Heart right ventricle (tissue), 16 donors: ENCODE data around the gene OTOP1. TPM values are rescaled to one million over a fixed set of nuclear protein-coding genes. Genes with fewer than 3 reads are reported as not detected.
"Not testable (repeated sequence)": the region's sequence is repeated elsewhere in the genome, so short reads cannot be mapped to it uniquely, and the experiment has no call there.

Experiments used
- ATAC-seq, 8 donors: fragments of 200-7000 bp; cut with Tn5 transposase; one replicate each; pipeline ENCODE4 v1.9.1; 2020; ENCODE audit warnings: mild to moderate bottlenecking in 8 of 8, moderate library complexity in 8 of 8, moderate number of reproducible peaks in 1 of 8
- DNase-seq, 2 donors: peaks; one replicate each; pipeline ENCODE4 v3.0.0-alpha.2; 2020
- H3K27ac ChIP-seq, 10 donors: fragments of 200-600 bp; sonication (generic) in 2 of 10; one replicate each; pipeline versions ENCODE4 v1.5.0 to v1.8.0; 2020 to 2022; ENCODE audit warnings: mild to moderate bottlenecking in 3 of 10
- H3K27me3 ChIP-seq, 7 donors: fragments of 200-600 bp; one replicate each; pipeline ENCODE4 v1.8.0; 2021 to 2022; ENCODE audit warnings: mild to moderate bottlenecking in 2 of 7
- H3K36me3 ChIP-seq, 9 donors: fragments of 200-600 bp; sonication (generic) in 1 of 9; one replicate each; pipeline versions ENCODE4 v1.5.0 to v1.8.0; 2020 to 2022; ENCODE audit warnings: mild to moderate bottlenecking in 2 of 9
- H3K4me1 ChIP-seq, 9 donors: fragments of 200-600 bp; sonication (generic) in 1 of 9; one replicate each; pipeline versions ENCODE4 v1.5.0 to v1.8.0; 2020 to 2022; ENCODE audit warnings: mild to moderate bottlenecking in 4 of 9
- H3K4me3 ChIP-seq, 10 donors: fragments of 200-600 bp; sonication (generic) in 2 of 10; one replicate each; pipeline versions ENCODE4 v1.5.0 to v1.8.0; 2020 to 2022; ENCODE audit warnings: mild to moderate bottlenecking in 7 of 10, moderate library complexity in 2 of 10
- H3K9me3 ChIP-seq, 11 donors: fragments of 200-600 bp in 10 of 11; sonication (generic) in 2 of 11; one replicate each; pipeline versions ENCODE4 v1.5.0 to v1.8.0; 2013 to 2022; ENCODE audit warnings: mild to moderate bottlenecking in 2 of 11, control low read depth in 1 of 11, moderate library complexity in 1 of 11
- CTCF ChIP-seq, 9 donors: fragments of 200-600 bp; sonication (generic) in 2 of 9; IDR thresholded peaks; one replicate each; pipeline versions ENCODE4 v1.5.0 to v1.8.0; 2021 to 2022; ENCODE audit warnings: antibody characterized with exemption in 9 of 9, mild to moderate bottlenecking in 5 of 9, moderate library complexity in 1 of 9
- WGBS, 2 donors: extraction: QIAGEN DNeasy Blood & Tissue Kit; methylation state at CpG; one replicate each; pipeline ENCODE4 v1.1.7; 2013; ENCODE audit warnings: inconsistent platforms in 1 of 2; 5-methylcytosine and 5-hydroxymethylcytosine counted together
- intact Hi-C, 10 donors: fragments of 100-400 bp; cut with DNase I; formaldehyde crosslinking; loops; one replicate each; pipeline versions ENCODE4 v1.11.1 to v1.14.2; 2022
- polyA plus RNA-seq, 2 donors: library from polyadenylated mRNA; stranded (reverse); fragments of 200-250 nt; gene quantifications; one replicate each; pipeline ENCODE4 v1.2.3, GENCODE V29; 2013
- total RNA-seq, 10 donors: library from RNA; stranded (reverse); fragmentation: NEBNext Ultra II Directional in 3 of 10; extraction: Animal tissue kit (Norgen Biotek cat#: 25700) in 3 of 10; gene quantifications; one replicate each; pipeline versions ENCODE4 v1.2.1 to v1.2.4, GENCODE V29; 2021 to 2023
- donor health status: Arrhythmogenic right ventricular cardiomyopathy.
- donor health status: ischemic (EF 13 %, LVEDD 7.1; RV severe dilation, severe dysfunction).
- donor health status: healthy with polysubstance abuse.
- donor health status: DM: no; HTN: yes; CAD: no.
- donor health status: DM: no; HTN: no; CAD: no.
- donor health status: ischemic (EF 25% LVEDD 6.9; RV normal size, moderate dysfunction).
- donor health status: ischemic (EF 25% LVEDD 5.7; RV mildly dilated, moderate dysfunction).
- donor health status: healthy.
- donor health status: DM: yes; HTN: yes; CAD: no.
- donor health status: Ischemic cardiomyopathy.
- donor health status: ischemic (EF 35%, LVEDD 5.7; RV mildly dilated, moderate dysfunction).
- donor health status: nonischemic (EF 11% LVEDD 7.7; RV severe dilation, severe dysfunction).
- donor health status: DM: yes; HTN: yes; CAD: no.
- donor health status: PGD.
- donor health status: ischemic (EF 29% LVEDD 5.4; RV normal size, mild dysfunction).
- donor health status: nonischemic (EF 23%, LVEDD 6.1; RV moderate dilation, normal function).

Gene OTOP1
- total and polyA plus RNA-seq, 12 donors: not detected

GRCh38 chr4:4254666-4255065 lies 27.9 kb upstream of the OTOP1 start:
- ATAC-seq (no peak), DNase-seq (no peak)
- no peak overlapping the region for H3K4me3 ChIP-seq
- H3K4me1 ChIP-seq: peaks cover 0 to 8% (median 0%) of the 10 kb centered on the region in 9 donors
- intact Hi-C loops: loop anchor here in 8 of 10 donors (2.0 to 10.0 kb wide), 7 partner anchors 33 to 180 kb away; partner anchors contain the start of genes LYAR (in 1 of the 8) and ZBTB49 (in 1 of the 8)
- WGBS, 2 donors: 71 to 77% methylated on average over 6 of the region's 6 CpGs
- no peaks in the 10 kb centered on the region for H3K9me3 ChIP-seq
- H3K27me3 ChIP-seq: peaks cover 0 to 4% (median 0%) of the 10 kb centered on the region in 7 donors
- H3K27ac ChIP-seq: no peak overlapping the region
- no peaks in the 10 kb centered on the region for H3K36me3 ChIP-seq
- no peak for TF ChIP-seq CTCF (IDR thresholded peaks at IDR 0.05)

- ATAC-seq: no peak
- intact Hi-C loops: loop anchor here in 7 of 10 donors (2.0 to 10.0 kb wide), 6 partner anchors 33 to 181 kb away; partner anchors contain the start of genes LYAR (in 1 of the 7) and ZBTB49 (in 1 of the 7)
- TF ChIP-seq CTCF (IDR thresholded peaks at IDR 0.05): no peak
Measured at GRCh38 chr4:4254199-4254598, 27.5 kb upstream of the OTOP1 start.

GRCh38 chr4:4249866-4250265 lies 23.1 kb upstream of the OTOP1 start:
- Histone ChIP-seq H3K27ac (no peak overlapping the region), H3K9me3 (no peaks in the 10 kb centered on the region), H3K27me3 (peaks cover 0 to 4% (median 0%) of the 10 kb centered on the region in 7 donors), H3K4me3 (no peak overlapping the region), H3K4me1 (peaks cover 0 to 24% (median 18%) of the 10 kb centered on the region in 9 donors), H3K36me3 (peaks cover 0 to 15% (median 6%) of the 10 kb centered on the region in 9 donors)
- DNase-seq (no peak), ATAC-seq (no peak)
- intact Hi-C loops: loop anchor here in 7 of 10 donors (2.0 to 10.0 kb wide), 7 partner anchors 37 to 295 kb away; partner anchors contain the start of genes LYAR (in 1 of the 7), STX18 (in 1 of the 7) and ZBTB49 (in 1 of the 7)
- 81 to 84% methylated on average over 8 of the region's 8 CpGs for WGBS, 2 donors
- no peak for TF ChIP-seq CTCF (IDR thresholded peaks at IDR 0.05)

More at GRCh38 chr4:4254199-4254598, 27.5 kb upstream of the OTOP1 start:
- Histone ChIP-seq H3K9me3 (no peaks in the 10 kb centered on the region), H3K36me3 (no peaks in the 10 kb centered on the region), H3K4me3 (no peak overlapping the region), H3K27ac (no peak overlapping the region), H3K4me1 (peaks cover 0 to 9% (median under 1%) of the 10 kb centered on the region in 9 donors), H3K27me3 (peaks cover 0 to 4% (median 0%) of the 10 kb centered on the region in 7 donors)
- WGBS, 2 donors: 83 to 85% methylated on average over 11 of the region's 11 CpGs
- DNase-seq: no peak

- intact Hi-C loops: loop anchor here in 1 of 10 donors (10.0 kb wide), 1 partner anchor 295 kb away; the partner anchor contains the start of gene STX18
- H3K9me3 ChIP-seq, DNase-seq, ATAC-seq, H3K27me3 ChIP-seq: not testable (repeated sequence)
- WGBS, 2 donors: 95 to 97% methylated on average over 15 of the region's 15 CpGs
- Histone ChIP-seq H3K27ac (peak overlapping the region in 3 of 10 donors; percentile 89 to 97 (median 95)), H3K4me3 (peak overlapping the region in 2 of 10 donors; percentile 91 to 94), H3K4me1 (peaks cover 0 to 24% (median 18%) of the 10 kb centered on the region in 9 donors), H3K36me3 (peaks cover 0 to 21% (median 8%) of the 10 kb centered on the region in 9 donors)
Measured at GRCh38 chr4:4249342-4249741, 22.6 kb upstream of the OTOP1 start.

GRCh38 chr4:4248885-4249203 lies 22.1 kb upstream of the OTOP1 start:
- intact Hi-C loops: loop anchor here in 1 of 10 donors (10.0 kb wide), 1 partner anchor 296 kb away; the partner anchor contains the start of gene STX18
- ATAC-seq (no peak), DNase-seq (no peak)
- TF ChIP-seq CTCF (IDR thresholded peaks at IDR 0.05): no peak
- H3K4me1 ChIP-seq: peaks cover 0 to 24% (median 18%) of the 10 kb centered on the region in 9 donors
- H3K27ac ChIP-seq: peak overlapping the region; percentile 83 to 97 (median 94)
- H3K36me3 ChIP-seq: peaks cover 0 to 26% (median 8%) of the 10 kb centered on the region in 9 donors
- no peaks in the 10 kb centered on the region for H3K9me3 ChIP-seq
- peak overlapping the region; percentile 61 to 94 (median 86) for H3K4me3 ChIP-seq
- 19% methylated on average over 10 of the region's 10 CpGs for WGBS, 2 donors
- H3K27me3 ChIP-seq: peaks cover 0 to 4% (median 0%) of the 10 kb centered on the region in 7 donors
